NCI-H128 (cell line): ENCODE measurements around the gene STRIP2.
"Not testable (repeated sequence)": the region's sequence is repeated elsewhere in the genome, so short reads cannot be mapped to it uniquely, and the experiment has no call there.

Experiments used
- DNase-seq: peaks from one replicate; lab custom pipeline; 2025; ENCODE audit not compliant: unreplicated experiment; lab: John Stamatoyannopoulos, UW

The STRIP2 gene, protein sequence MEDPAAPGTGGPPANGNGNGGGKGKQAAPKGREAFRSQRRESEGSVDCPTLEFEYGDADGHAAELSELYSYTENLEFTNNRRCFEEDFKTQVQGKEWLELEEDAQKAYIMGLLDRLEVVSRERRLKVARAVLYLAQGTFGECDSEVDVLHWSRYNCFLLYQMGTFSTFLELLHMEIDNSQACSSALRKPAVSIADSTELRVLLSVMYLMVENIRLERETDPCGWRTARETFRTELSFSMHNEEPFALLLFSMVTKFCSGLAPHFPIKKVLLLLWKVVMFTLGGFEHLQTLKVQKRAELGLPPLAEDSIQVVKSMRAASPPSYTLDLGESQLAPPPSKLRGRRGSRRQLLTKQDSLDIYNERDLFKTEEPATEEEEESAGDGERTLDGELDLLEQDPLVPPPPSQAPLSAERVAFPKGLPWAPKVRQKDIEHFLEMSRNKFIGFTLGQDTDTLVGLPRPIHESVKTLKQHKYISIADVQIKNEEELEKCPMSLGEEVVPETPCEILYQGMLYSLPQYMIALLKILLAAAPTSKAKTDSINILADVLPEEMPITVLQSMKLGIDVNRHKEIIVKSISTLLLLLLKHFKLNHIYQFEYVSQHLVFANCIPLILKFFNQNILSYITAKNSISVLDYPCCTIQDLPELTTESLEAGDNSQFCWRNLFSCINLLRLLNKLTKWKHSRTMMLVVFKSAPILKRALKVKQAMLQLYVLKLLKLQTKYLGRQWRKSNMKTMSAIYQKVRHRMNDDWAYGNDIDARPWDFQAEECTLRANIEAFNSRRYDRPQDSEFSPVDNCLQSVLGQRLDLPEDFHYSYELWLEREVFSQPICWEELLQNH

GRCh38 chr7:129433847-129434674 is at the start of gene STRIP2:
Gene STRIP2, plus strand, starts transcription at chr7:129434432. Its CDS starts 41 bp downstream, at chr7:129434473.
- DNase-seq: peak; percentile 69

DNA sequence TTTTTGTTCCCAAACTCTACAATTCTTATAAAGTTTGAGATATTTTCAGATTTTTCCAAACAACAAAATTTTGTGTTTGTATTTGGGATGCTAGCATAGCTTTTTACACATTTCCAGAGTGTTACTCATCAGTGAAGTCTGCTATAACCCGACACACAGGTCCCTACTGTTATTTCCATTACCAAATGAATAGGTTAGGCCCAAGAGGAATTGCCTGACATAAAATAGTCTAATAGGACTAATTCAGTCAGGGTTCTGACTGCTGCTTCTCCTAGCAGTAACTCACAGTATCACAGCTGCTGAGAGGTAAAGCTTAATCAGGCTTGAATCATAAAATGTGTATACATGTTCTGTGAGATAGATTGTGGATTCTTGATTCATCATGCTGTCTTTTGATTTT is 49.1 kb upstream of the STRIP2 start:
- DNase-seq: no peak

- DNase-seq: no peak
Observed at GRCh38 chr7:129385598-129385997, 48.6 kb upstream of the STRIP2 start.

DNA sequence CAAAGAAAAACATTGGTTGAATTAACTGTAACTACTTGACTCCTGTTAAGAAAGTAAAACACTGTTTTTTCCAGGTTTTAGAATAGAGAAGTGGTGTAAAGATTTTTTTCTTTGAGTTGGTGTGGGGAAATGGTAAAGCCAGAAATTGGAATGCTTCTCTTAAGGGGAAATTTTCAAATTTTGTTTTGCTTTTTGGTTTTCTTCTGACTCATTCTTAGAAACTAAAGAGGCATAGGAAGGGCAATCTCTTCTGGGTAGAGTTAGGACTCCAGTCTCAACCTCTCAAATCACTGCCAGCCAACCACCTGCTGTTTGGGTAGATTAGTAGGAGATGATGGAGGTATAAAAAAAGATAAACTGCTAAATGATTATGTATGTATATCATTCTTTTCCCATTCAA is 47.7 kb upstream of the STRIP2 start:
- no peak for DNase-seq

DNA sequence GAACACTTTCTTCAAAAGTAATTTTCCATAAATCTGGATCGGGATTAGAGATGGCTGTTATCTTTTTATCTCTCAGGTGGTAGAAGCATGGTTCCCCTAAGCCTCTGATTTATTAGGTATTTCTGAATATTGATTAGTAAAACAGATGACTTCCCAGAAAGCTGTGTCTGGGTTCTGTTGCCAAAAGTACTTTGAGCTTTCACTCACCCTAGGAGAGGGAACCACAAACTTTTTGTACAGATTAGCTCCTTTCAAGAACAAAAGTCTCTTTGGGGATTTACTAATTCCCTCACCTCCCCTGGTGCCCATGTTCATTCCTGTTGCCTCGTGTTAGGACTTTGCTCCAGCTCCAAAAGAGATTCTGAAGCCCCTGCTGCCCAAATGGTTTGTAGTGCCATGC is 46.7 kb upstream of the STRIP2 start:
- no peak for DNase-seq

DNA sequence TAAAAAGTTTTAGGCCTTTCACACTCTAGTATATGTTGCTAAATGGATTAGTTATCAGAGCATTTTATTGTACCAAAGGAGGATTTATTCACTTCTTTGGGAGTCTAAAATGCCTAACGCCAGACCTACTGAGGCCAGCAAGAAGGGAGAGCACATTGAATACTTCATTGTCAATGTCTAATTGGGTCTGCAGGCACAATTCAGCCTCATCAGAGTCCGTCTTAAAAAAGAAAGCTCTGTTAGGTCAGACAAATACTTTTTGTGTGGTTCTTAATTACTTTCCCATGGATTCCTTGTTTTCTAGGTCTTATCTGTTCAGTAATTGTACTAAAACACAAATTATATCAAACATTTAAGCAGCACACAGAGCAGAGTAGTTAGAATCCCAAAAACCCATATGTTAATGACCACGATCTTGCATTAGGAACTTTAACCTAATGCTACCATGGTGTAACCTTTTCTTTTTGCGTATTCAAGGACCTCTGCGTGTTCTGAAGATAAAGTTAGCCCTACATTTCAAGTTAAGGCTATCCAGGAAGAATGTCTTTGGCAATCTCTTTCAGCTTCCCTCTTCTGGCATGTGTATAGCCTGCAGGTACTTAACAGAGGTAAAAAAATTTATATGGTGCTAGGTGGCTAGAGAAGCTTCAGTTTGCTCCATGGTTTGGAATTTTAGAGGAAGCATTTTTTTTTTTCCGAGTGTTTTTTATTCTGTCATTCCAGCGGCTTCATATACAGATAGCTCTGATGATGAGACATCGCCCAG is 45.7 kb upstream of the STRIP2 start:
- no peak for DNase-seq

- DNase-seq: no peak
Observed at GRCh38 chr7:129389829-129390228, 44.4 kb upstream of the STRIP2 start.

DNA sequence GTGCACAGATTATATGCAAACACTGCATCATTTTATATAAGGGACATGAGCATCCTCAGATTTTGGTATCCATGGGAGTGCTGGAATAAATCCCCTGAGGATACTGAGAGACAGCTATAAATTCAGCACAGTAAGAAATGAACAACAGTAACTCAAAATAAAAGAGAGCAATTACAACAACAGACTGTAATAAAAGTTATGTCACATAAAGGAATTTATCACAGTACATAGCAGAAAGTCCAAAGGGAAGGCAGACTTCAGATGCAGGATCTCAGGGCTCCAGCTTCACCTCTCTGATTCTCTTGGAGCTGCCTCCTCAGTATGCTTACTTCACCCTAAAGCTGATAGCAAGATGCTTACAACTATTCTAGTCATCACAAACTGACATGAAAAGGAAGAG is 43.9 kb upstream of the STRIP2 start:
- DNase-seq: no peak

DNA sequence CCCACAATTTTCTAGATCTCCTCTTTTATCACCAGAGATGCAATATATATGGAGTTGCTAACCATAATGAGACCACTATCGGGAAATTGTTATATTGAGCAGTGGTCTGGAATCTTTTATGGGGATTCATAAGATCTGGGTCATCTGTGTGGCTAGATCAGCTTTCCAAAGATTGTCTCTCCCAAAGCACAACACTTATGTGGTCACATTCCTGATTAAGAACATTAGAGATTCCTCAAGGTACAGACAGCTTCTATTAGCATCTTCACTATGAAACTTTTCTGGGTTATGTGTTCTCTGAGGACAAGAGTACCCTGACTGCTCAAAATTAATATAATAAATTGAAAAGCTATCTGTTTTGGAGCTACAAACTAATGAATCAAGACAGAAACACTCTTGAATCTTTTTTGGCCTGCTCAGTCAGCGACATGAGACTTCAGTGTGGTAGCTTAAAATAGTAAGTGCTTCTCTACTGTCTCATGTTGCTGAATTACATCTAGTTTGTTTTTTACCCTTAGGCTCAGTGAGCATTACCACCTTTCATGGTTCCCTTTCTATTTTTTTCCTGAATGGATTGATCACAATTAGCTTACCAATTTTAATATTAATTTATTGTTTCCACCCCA is 42.6 kb upstream of the STRIP2 start:
- no peak for DNase-seq

GRCh38 chr7:129393255-129393654 is 41.0 kb upstream of the STRIP2 start:
- DNase-seq: no peak

GRCh38 chr7:129394101-129394500 is 40.1 kb upstream of the STRIP2 start:
- DNase-seq: no peak

DNA sequence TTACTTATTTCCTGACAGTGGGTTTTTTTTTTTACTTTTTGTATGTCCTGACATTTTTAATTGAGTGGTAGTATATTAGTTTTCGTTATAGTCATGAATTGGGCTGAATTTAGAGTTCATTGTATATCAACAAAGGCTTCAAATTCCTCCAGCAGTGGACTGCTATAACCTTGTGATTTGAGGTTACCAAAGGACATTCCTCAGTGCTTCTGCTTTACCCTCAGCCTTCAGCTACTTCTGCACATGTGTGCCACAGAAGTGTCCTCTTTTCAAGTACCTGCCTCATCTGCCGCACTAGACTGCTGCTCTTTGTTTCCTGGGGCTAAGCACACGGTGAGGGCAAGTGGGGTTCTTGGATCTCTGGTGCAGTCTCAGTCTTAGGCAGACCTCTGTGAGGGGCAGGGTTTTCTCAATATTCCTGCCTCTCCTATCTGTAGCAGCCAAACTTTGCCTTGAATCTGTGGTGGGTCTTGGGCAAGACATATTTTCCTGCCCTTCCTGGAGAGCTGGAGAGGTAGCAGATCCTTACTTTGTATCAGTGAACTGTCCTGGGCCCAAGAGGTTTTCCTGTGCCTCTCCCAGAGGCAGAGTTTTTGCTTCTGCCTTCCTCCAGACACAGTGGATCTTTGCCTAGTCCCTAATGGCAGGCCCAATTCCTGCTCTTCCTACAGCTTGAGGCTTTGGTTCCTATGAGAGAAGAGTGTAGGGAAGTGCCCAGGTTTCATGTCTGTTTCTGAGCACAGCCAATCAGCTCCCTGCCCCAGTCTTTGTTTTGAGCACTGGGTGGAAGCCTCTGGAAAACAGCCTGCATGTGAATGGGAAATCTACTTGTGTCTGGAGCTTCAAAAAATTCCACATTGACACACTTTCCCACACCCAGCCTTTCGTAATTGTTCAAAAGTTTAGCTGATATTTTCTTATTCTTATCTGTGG is 39.0 kb upstream of the STRIP2 start:
- no peak for DNase-seq

GRCh38 chr7:129401228-129401966 is 32.8 kb upstream of the STRIP2 start:
- DNase-seq: no peak

DNA sequence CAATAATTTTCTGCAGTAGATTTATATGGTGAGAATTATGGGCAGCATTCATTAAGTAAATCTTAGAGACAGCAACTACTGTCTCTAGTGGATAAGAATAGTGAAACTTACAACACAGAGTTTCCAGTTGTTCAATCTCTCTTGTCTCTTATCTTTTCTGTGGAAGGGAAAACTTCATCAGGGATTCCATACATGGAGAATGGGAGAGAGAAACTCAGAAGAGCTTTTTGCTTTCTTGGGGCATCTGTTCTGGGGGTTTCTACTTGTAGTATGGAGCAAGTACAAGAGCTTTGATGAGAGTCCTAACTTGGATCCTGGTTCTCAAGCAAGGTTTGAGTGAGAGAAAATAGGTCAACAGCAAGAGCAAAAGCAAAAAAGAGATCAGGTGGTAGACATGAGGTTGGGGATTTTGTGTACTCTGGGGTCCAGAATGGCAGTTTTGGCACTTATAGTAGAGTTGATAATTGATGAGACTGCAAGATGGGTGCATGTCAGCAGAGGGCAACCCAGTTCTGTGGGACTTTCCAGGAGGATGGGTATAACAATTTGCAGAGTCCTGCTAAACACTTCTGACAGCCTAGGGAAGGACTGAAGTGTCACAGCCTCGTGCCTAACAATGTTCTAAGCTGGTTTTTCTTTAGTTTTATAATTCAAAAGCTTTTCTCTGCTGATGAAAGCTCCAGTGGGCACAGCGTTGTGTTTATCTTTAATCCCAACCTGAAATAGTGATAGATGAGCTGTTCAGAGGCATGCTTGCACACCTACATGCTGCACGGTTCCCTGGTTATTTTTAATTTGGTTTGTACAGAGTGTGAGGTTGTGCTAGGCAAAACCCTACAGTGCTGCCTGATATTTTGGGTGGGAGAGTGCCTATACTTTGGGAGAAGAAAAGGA is 32.0 kb upstream of the STRIP2 start:
- DNase-seq: no peak

DNA sequence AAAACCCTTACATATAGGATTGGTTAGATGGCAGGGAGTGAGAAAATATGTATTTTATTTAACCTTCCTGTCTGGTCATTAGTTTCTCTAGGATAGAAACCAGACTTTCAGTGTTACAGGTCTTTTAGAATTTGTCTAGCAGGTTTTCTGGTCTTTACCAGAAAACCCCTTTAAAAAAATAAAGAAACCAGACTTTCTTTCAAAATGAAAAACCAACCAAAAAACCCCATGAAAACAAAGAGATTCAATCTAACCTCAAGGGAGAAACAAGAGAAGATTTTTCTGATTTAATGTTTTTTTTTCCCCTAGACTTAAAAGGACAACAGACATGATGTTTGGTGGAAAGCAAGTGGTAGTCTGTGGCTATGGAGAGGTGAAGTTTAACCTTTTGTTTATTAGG is 28.7 kb upstream of the STRIP2 start:
- DNase-seq: no peak

- not testable (repeated sequence) for DNase-seq
Observed at GRCh38 chr7:129410238-129410637, 24.0 kb upstream of the STRIP2 start.

DNA sequence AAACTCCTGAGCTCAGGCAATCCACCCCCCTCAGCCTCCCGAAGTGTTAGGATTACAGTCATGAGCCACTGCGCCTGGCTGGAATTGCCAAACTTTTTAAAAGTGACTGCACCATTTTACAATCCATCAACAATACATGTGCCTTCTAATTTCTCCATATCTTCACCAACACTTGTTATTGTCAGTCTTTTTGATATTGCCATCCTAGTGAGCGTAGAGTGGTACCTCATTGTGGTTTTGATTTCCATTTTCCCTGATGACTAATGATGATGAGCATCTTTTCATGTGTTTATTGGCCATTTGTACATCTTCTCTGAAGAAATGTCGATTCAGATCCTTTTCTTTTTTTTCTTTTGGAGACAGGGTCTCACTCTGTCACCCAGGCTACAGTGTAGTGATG is 21.7 kb upstream of the STRIP2 start:
- DNase-seq: no peak
